ENCODE results near the gene SPRR1A.

Gene SPRR1A

GRCh38 chr1:152995842-152996241 lies 12.0 kb downstream of the SPRR1A start:
- TF ChIP-seq, protein P1, sequence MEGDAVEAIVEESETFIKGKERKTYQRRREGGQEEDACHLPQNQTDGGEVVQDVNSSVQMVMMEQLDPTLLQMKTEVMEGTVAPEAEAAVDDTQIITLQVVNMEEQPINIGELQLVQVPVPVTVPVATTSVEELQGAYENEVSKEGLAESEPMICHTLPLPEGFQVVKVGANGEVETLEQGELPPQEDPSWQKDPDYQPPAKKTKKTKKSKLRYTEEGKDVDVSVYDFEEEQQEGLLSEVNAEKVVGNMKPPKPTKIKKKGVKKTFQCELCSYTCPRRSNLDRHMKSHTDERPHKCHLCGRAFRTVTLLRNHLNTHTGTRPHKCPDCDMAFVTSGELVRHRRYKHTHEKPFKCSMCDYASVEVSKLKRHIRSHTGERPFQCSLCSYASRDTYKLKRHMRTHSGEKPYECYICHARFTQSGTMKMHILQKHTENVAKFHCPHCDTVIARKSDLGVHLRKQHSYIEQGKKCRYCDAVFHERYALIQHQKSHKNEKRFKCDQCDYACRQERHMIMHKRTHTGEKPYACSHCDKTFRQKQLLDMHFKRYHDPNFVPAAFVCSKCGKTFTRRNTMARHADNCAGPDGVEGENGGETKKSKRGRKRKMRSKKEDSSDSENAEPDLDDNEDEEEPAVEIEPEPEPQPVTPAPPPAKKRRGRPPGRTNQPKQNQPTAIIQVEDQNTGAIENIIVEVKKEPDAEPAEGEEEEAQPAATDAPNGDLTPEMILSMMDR (IDR thresholded peaks at IDR 0.05; ENCODE audit: insufficient read depth, low read length) = no peak
- TF ChIP-seq REST (IDR thresholded peaks at IDR 0.05; ENCODE audit: insufficient replicate concordance, low read depth) = no peak
- no peak for TF ChIP-seq GABPA (IDR thresholded peaks at IDR 0.05; ENCODE audit: low read depth)
- H3K27me3 ChIP-seq (ENCODE audit: insufficient read depth, poor library complexity, severe bottlenecking) = no peaks in the 10 kb centered on the region
- H3K27ac ChIP-seq (replicated peaks) = no peak overlapping the region
- DNase-seq (ENCODE audit: low read depth in 1 of 2, low spot score in 1 of 2) = no peak
- no peak overlapping the region for H3K4me3 ChIP-seq (replicated peaks; ENCODE audit: insufficient read depth, low read length)

DNA sequence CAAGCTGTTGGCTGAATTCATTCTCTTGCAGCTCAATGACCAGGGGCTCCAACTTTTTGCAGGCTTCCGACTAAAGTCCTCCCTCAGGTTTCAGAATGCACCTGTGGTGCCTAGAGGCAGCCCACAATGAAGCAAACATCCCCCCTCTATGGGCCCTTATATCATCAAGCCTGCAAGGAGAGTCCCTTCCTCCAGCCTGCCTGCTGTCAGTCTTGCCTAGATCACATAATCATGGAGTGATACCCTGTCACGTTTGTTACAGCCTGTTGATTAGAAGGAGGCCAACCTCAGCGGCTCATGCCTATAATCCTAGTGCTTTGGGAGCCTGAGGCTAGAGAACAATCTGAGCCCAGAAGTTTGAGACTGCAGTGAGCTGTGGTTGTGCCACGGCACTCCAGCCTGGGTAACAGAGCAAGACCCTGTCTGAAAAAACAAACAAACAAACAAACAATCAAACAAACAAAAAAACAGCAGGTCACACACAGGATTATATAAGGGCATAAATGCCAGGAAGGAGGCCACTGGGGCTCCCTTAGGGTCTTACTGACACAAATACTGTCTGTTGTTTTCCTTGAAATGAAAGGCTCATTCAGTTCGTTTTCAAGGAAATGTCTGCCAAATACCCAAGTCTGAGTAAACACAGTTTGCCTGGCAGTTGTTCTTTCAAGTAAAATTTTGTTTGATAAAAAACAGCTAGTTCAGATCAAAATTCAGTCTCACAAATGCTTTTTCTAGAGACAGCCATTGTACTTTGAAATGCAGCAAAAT lies 12.9 kb downstream of the SPRR1A start:
- no peak overlapping the region for H3K4me3 ChIP-seq (replicated peaks; ENCODE audit: insufficient read depth, low read length)
- H3K27me3 ChIP-seq (ENCODE audit: insufficient read depth, poor library complexity, severe bottlenecking) = no peaks in the 10 kb centered on the region
- no peak for TF ChIP-seq GABPA (IDR thresholded peaks at IDR 0.05; ENCODE audit: low read depth)
- TF ChIP-seq POLR2AphosphoS5 (IDR thresholded peaks at IDR 0.05; ENCODE audit: low read depth) = no peak
- TF ChIP-seq REST (IDR thresholded peaks at IDR 0.05; ENCODE audit: insufficient replicate concordance, low read depth) = no peak
- TF ChIP-seq, protein P1 (IDR thresholded peaks at IDR 0.05; ENCODE audit: insufficient read depth, low read length) = no peak
- TF ChIP-seq SPI1 (IDR thresholded peaks at IDR 0.05; ENCODE audit: borderline replicate concordance, low read depth) = no peak
- no peak for DNase-seq (ENCODE audit: low read depth in 1 of 2, low spot score in 1 of 2)
- H3K27ac ChIP-seq (replicated peaks) = no peak overlapping the region

GRCh38 chr1:152997901-152998300 lies 14.0 kb downstream of the SPRR1A start:
- Histone ChIP-seq H3K4me3 (replicated peaks; ENCODE audit: insufficient read depth, low read length) (no peak overlapping the region), H3K27ac (replicated peaks) (no peak overlapping the region), H3K27me3 (ENCODE audit: insufficient read depth, poor library complexity, severe bottlenecking) (no peaks in the 10 kb centered on the region)
- DNase-seq (ENCODE audit: low read depth in 1 of 2, low spot score in 1 of 2) = no peak
- TF ChIP-seq, protein P1 (IDR thresholded peaks at IDR 0.05; ENCODE audit: insufficient read depth, low read length) = no peak
- TF ChIP-seq REST (IDR thresholded peaks at IDR 0.05; ENCODE audit: insufficient replicate concordance, low read depth) (no peak), SPI1 (IDR thresholded peaks at IDR 0.05; ENCODE audit: borderline replicate concordance, low read depth) (no peak), GABPA (IDR thresholded peaks at IDR 0.05; ENCODE audit: low read depth) (no peak), POLR2AphosphoS5 (IDR thresholded peaks at IDR 0.05; ENCODE audit: low read depth) (no peak)

Measured in HL-60 (cell line).